C1 segment of cervical spinal cord (tissue), 14 donors: Measurements from ENCODE around the gene GAB3.

Experiments used
- DNase-seq, 14 donors: peaks; one replicate each; lab custom pipeline; 2025; lab: John Stamatoyannopoulos, UW

The GAB3 gene, protein sequence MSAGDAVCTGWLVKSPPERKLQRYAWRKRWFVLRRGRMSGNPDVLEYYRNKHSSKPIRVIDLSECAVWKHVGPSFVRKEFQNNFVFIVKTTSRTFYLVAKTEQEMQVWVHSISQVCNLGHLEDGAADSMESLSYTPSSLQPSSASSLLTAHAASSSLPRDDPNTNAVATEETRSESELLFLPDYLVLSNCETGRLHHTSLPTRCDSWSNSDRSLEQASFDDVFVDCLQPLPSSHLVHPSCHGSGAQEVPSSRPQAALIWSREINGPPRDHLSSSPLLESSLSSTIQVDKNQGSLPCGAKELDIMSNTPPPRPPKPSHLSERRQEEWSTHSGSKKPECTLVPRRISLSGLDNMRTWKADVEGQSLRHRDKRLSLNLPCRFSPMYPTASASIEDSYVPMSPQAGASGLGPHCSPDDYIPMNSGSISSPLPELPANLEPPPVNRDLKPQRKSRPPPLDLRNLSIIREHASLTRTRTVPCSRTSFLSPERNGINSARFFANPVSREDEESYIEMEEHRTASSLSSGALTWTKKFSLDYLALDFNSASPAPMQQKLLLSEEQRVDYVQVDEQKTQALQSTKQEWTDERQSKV

GRCh38 chrX:154750301-154751202, at the start of gene GAB3:
Gene GAB3, minus strand, starts transcription at chrX:154751077. Its CDS starts 52 bp downstream, at chrX:154751025.
- DNase-seq, result peak in 2 of 14 donors; percentile 7 to 41

- DNase-seq, result peak in 1 of 14 donors; percentile 9
These were observed 48.9 kb upstream of the GAB3 start for GRCh38 chrX:154799556-154800348.

DNA sequence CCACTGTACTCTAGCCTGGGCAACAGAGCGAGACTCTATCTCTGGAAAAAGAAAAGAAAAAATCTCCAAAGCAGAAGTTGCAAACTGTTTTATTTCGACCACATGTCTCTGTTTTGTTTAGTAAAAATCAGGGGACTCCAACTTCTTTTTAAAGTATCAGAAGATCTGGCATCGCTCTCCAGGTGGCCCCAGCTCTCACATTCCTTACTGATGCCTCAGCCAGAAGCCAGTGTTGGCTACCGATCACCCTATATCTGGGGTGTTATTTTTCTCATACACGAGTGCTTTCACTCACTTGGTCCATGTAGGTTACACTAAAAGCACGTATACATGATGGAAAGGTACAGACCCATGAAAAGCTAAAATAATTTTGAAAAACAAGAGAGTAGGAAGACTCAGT, 46.1 kb upstream of the GAB3 start:
- DNase-seq, result no peak

- DNase-seq, result no peak
These were observed 44.1 kb upstream of the GAB3 start for GRCh38 chrX:154795016-154795415.

DNA sequence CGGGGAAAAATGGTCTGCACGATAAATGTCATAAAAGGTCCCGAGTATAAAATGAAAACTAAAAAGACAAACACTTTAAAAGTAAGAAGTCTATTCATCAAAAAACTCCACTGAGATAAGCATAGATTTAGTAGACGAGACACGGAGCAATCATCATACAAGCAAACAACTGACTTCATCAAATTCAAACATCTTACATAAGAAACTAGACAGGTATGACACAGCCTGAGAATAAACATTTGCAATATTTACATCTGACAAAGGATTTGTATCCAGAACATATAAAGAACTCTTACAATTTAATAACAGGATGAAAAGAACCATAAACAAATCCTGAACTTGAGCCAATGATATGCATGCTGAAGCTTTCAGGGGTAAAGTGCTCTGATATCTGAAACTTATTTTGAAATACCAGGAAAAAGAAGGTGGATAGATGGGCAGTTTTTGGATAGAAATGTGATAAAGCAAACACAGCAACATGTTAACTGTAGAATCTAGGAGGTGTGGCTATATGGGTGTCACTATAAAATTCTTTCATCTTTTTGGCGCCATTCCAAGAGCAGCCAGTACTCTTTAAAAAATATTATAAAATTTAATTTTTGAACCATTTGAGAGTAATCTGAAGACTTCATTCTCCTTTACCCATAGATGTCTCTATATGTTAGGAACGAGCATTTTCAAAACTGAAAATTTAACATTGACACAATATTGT, 42.4 kb upstream of the GAB3 start:
- DNase-seq, result no peak

- no peak for DNase-seq
These were observed 41.1 kb upstream of the GAB3 start for GRCh38 chrX:154791939-154792338.

- DNase-seq, result no peak
These were observed 40.6 kb upstream of the GAB3 start for GRCh38 chrX:154791467-154791866.

DNA sequence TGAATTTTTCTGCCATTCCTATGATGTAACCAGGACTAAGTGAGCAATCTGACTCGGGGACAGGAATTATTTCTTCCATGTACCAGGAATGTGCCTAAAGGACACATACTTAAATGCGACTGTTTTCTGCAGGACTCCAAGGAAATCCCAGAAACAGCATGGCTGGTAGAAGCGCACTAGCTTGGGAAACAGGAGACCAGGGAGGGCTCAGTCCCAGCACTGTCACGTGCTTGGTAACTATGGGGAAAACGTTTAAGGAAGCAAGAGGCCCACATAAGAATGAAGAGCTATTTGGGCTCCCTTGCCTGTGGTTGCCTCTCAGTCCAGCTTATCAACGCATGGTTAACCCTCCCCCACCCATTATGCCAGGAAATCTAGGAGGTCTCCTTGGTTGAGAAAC, 34.8 kb upstream of the GAB3 start:
- DNase-seq, result no peak

DNA sequence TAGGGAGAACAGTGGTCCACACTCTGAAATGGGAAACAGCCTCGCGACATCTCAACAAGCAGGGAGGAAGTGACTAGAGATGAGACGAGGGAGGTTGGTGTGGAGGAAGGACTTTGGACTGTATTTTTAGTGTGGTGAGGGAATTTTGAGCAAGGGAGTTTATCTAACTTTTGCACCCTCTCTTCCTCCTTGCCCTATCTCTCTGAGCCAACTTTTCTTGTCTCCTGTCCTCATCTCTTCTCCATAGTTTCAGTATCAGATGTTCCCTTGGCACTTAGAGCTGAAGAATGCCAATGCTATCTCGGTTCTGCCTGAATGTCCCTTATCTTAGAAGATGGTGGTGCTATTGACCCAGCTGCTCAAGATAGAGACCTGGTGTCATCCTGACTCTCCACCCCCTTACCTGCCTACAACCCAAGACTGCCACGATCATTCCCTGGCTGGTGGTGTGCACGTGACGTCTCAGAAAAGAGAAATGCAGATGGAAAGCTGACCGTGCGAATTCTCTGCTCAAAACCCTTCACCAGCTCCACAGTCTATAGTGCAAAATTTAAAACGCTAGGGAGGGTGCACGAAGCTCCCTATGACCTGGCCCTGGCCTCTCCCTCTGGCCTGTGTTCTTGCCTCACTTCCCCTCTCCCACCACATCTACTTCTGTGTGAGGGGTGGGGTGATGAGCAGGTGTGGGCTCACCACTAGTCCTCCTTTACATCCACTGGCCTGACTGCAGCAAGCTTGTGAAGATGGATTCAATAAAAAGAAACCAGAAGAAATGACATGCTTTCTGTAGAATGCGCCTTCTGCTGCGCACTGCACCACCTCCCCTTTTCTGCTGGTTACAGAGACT, 33.5 kb upstream of the GAB3 start:
- DNase-seq, result no peak

DNA sequence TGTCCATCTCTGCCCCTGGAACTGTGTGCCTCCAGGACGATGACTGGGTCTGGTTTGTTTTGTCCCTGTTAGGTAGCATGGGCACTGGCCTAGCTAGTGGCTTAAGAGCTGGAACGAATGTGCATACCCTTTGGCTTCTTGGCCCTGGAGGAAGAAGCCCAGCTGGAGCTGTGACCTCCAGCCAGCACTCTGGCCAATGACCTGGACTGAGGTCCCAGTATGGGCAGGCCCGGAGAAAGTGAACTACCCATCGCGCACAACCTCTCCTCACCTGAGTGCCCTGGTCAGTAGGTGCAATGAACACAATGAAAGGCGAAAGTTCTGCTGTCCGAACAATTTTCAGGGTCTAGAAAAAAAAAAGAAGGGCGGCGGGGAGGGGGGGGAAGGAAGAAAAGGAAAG, 30.1 kb upstream of the GAB3 start:
- DNase-seq, result no peak

GRCh38 chrX:154779261-154779660, 28.4 kb upstream of the GAB3 start:
- no peak for DNase-seq

- DNase-seq, result no peak
These were observed 25.9 kb upstream of the GAB3 start for GRCh38 chrX:154776753-154777152.

- DNase-seq, result no peak
These were observed 24.8 kb upstream of the GAB3 start for GRCh38 chrX:154775419-154776349.

- no peak for DNase-seq
These were observed 23.7 kb upstream of the GAB3 start for GRCh38 chrX:154774622-154775021.

- peak; percentile 14 to 93 (median 86) for DNase-seq
These were observed 11.8 kb upstream of the GAB3 start, which contains the start of gene DKC1 for GRCh38 chrX:154762537-154763296. Gene DKC1, plus strand, starts transcription at chrX:154762864. Its CDS starts 102 bp downstream, at chrX:154762966.

DNA sequence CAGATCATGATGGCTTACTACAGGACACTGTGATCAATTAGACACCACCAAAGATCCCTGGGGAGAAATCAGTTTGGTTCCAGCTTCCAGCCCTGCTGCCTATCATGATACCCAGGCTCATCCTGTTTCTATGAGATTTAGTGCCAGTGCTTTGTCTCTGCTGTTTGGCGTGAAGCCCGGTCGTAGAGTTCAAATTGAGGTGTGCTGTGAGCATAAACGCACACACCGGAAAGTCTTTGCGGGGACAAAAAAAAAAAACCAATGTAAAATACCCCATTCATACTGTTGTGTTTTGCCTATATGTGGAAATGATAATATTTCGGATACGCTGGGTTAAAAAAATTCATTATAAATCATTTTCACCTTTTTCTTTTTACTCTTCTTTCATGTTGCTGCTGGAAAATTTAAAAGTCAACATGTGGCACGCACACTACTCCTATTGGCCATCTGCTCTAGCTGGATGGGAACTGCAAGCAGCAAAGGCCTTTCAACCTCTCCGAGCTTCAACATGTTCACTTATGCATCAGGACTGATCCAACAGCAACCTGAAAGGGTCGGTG, 11.2 kb upstream of the GAB3 start:
- DNase-seq, result peak in 1 of 14 donors; percentile 21

DNA sequence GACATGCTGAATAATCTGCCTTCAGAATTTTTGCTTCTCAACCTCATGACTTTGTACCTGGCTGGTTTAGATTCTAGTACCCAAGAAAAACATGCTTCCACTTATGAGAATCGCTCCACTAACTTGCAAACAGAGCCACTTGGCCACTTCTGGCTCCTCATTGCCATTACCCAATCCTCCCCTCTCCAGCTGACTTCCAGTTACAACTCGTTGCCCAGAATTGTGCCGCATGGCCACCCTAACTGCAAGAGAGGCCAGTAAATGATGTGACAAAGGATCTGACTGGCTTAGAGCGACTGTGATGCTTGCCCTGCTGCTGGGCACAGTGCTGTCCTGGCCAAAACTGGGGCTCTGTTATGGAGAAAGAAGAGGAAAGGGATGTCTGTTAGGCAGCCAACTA, 7.8 kb upstream of the GAB3 start:
- DNase-seq, result peak in 2 of 14 donors; percentile 28 to 47
